PFSK-1 (cell line): ENCODE data around the gene SRPRA.

Source experiments
- FOXP2 ChIP-seq: optimal IDR thresholded peaks from 2 replicates; pipeline ENCODE3; 2011; ENCODE audit warnings: borderline replicate concordance, control low read depth, inconsistent platforms; ENCODE audit not compliant: insufficient read depth; ENCODE audit errors: extremely low read length, extremely low read depth
- POLR2AphosphoS5 ChIP-seq: IDR thresholded peaks from 2 replicates; pipeline ENCODE4 v1.6.1; 2012; ENCODE audit warnings: low read depth, mild to moderate bottlenecking, control low read depth, low read length, moderate library complexity
- SIN3A ChIP-seq: IDR thresholded peaks from 2 replicates; pipeline ENCODE4 v1.6.1; 2012; ENCODE audit warnings: mild to moderate bottlenecking, low read length, moderate library complexity, borderline replicate concordance; ENCODE audit not compliant: insufficient read depth
- TAF1 ChIP-seq: IDR thresholded peaks from 2 replicates; pipeline ENCODE4 v1.6.1; 2012; ENCODE audit warnings: low read length, control low read depth, borderline replicate concordance; ENCODE audit not compliant: insufficient read depth
- TF ChIP-seq, protein P1 (sequence below), 2 experiments: IDR thresholded peaks; 2 replicates each; pipeline versions ENCODE4 v1.6.1 to v1.8.0; 2011 to 2012; ENCODE audit warnings: low read depth in 2 of 2, low read length in 2 of 2, control low read depth in 1 of 2, inconsistent platforms in 1 of 2, mild to moderate bottlenecking in 1 of 2, moderate library complexity in 1 of 2; ENCODE audit not compliant: insufficient read depth in 1 of 2

Gene SRPRA

GRCh38 chr11:126282736-126283591 lies 14.3 kb upstream of the SRPRA start, which contains the start of gene TIRAP:
TIRAP (plus strand) TSS chr11:126283093; CDS start chr11:126290895, 7,802 bp downstream.
- TF ChIP-seq POLR2AphosphoS5, result peak; percentile 70
- 0 out of 2 replicates have a peak, but pooled peaks have one; percentile 14 for TF ChIP-seq SIN3A
- TF ChIP-seq FOXP2, result no peak
- TF ChIP-seq, protein P1, sequence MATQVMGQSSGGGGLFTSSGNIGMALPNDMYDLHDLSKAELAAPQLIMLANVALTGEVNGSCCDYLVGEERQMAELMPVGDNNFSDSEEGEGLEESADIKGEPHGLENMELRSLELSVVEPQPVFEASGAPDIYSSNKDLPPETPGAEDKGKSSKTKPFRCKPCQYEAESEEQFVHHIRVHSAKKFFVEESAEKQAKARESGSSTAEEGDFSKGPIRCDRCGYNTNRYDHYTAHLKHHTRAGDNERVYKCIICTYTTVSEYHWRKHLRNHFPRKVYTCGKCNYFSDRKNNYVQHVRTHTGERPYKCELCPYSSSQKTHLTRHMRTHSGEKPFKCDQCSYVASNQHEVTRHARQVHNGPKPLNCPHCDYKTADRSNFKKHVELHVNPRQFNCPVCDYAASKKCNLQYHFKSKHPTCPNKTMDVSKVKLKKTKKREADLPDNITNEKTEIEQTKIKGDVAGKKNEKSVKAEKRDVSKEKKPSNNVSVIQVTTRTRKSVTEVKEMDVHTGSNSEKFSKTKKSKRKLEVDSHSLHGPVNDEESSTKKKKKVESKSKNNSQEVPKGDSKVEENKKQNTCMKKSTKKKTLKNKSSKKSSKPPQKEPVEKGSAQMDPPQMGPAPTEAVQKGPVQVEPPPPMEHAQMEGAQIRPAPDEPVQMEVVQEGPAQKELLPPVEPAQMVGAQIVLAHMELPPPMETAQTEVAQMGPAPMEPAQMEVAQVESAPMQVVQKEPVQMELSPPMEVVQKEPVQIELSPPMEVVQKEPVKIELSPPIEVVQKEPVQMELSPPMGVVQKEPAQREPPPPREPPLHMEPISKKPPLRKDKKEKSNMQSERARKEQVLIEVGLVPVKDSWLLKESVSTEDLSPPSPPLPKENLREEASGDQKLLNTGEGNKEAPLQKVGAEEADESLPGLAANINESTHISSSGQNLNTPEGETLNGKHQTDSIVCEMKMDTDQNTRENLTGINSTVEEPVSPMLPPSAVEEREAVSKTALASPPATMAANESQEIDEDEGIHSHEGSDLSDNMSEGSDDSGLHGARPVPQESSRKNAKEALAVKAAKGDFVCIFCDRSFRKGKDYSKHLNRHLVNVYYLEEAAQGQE (IDR thresholded peaks at IDR 0.05; ENCODE audit: insufficient read depth in 1 of 2, low read depth in 2 of 2, low read length in 2 of 2), result no peak; a peak in 1 of 4 replicates
- TF ChIP-seq TAF1, result peak; percentile 73; the same call in 1 of the 2 replicates

- TF ChIP-seq POLR2AphosphoS5 (no peak), FOXP2 (no peak), TAF1 (no peak), SIN3A (no peak)
- TF ChIP-seq, protein P1 (IDR thresholded peaks at IDR 0.05; ENCODE audit: insufficient read depth in 1 of 2, low read depth in 2 of 2, low read length in 2 of 2), result no peak
Observed at GRCh38 chr11:126282361-126282735, 13.7 kb upstream of the SRPRA start.

- TF ChIP-seq SIN3A (no peak), FOXP2 (no peak), POLR2AphosphoS5 (no peak), TAF1 (no peak)
- TF ChIP-seq, protein P1 (IDR thresholded peaks at IDR 0.05; ENCODE audit: insufficient read depth in 1 of 2, low read depth in 2 of 2, low read length in 2 of 2), result no peak
Observed at GRCh38 chr11:126281666-126282175, 13.0 kb upstream of the SRPRA start.

- TF ChIP-seq FOXP2, result no peak
- TF ChIP-seq POLR2AphosphoS5, result no peak
- no peak for TF ChIP-seq SIN3A
- TF ChIP-seq, protein P1 (IDR thresholded peaks at IDR 0.05; ENCODE audit: insufficient read depth in 1 of 2, low read depth in 2 of 2, low read length in 2 of 2), result no peak
- no peak for TF ChIP-seq TAF1
Observed at GRCh38 chr11:126281245-126281644, 12.6 kb upstream of the SRPRA start.
